Suprapubic skin (tissue), 4 donors: Measurements from ENCODE around the gene RBPJL. TPM values are rescaled to one million over a fixed set of nuclear protein-coding genes. Genes with fewer than 3 reads are reported as not detected.

Experiments
- DNase-seq, 2 donors: peaks; one replicate each; pipeline ENCODE4 v3.0.0-alpha.2; 2019; ENCODE audit warnings: low spot score in 2 of 2
- H3K27ac ChIP-seq: fragments of 200-600 bp; sonication (generic); one replicate; pipeline ENCODE4 v1.5.1; 2019
- H3K27me3 ChIP-seq: fragments of 200-600 bp; sonication (generic); one replicate; pipeline ENCODE4 v1.5.1; 2019
- H3K36me3 ChIP-seq: fragments of 200-600 bp; sonication (generic); one replicate; pipeline ENCODE4 v1.5.1; 2019
- H3K4me1 ChIP-seq: fragments of 200-600 bp; sonication (generic); one replicate; pipeline ENCODE4 v1.5.1; 2019
- H3K4me3 ChIP-seq: fragments of 200-600 bp; sonication (generic); one replicate; pipeline ENCODE4 v1.5.1; 2019; ENCODE audit warnings: mild to moderate bottlenecking
- H3K9me3 ChIP-seq: fragments of 200-600 bp; sonication (generic); one replicate; pipeline ENCODE4 v1.5.1; 2019
- EP300 ChIP-seq: sonication (generic); formaldehyde crosslinking; IDR thresholded peaks from one replicate; pipeline ENCODE4 v1.6.1; 2017; ENCODE audit warnings: antibody characterized with exemption
- POLR2A ChIP-seq, 2 donors: fragments of 450-650 bp; IDR thresholded peaks; one replicate each; pipeline ENCODE4 v1.6.1; 2017; ENCODE audit warnings: antibody characterized with exemption in 2 of 2, mild to moderate bottlenecking in 2 of 2, moderate library complexity in 2 of 2
- POLR2AphosphoS5 ChIP-seq, 3 donors: sonication (generic); formaldehyde crosslinking; IDR thresholded peaks; one replicate each; pipeline ENCODE4 v1.6.1; 2017; ENCODE audit warnings: antibody characterized with exemption in 3 of 3
- WGBS: methylation state at CpG from one replicate; pipeline ENCODE4 v1.1.5; 2018; 5-methylcytosine and 5-hydroxymethylcytosine counted together
- total RNA-seq, 4 donors: library from RNA; depleted of rRNA; stranded (reverse); fragments of >200 nt; gene quantifications; one replicate each; pipeline ENCODE4 v1.1.0, GENCODE V29; 2016
- TF ChIP-seq, protein P1 (sequence below), 2 donors: fragments of 200-600 bp in 1 of 2; fragments of 450-650 bp in 1 of 2; sonication (generic) in 1 of 2; IDR thresholded peaks; one replicate each; pipeline ENCODE4 v1.5.1; 2016 to 2019; ENCODE audit warnings: antibody characterized with exemption in 2 of 2, mild to moderate bottlenecking in 1 of 2, moderate library complexity in 1 of 2

The RBPJL gene
- total RNA-seq, 4 donors from 2014 or later, result not detected

DNA sequence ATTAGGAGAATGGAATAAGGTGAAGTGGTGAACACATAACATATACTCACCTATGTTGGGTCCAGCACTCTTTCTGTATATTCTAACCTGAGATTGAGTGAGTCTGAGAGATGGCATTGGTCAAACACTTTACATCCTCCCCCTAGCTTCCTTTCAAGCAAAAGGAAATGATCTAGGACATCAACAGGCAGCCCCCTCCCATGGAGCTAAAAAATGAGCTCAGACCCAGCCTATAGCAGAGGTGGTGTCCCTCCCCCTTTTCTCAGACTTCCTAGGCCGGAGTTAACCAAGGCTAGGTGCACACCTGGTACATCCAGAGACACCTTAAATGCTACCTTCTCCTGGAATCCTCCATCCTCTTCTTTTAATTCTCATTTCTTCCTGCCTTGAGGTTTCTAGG is 47.1 kb downstream of the RBPJL start:
- no peaks in the 10 kb centered on the region for H3K27me3 ChIP-seq
- no peaks in the 10 kb centered on the region for H3K9me3 ChIP-seq
- no peak for DNase-seq
- H3K36me3 ChIP-seq, result no peaks in the 10 kb centered on the region
- H3K4me1 ChIP-seq, result peaks cover 22% of the 10 kb centered on the region
- TF ChIP-seq POLR2AphosphoS5 (IDR thresholded peaks at IDR 0.05), result no peak
- no peak overlapping the region for H3K4me3 ChIP-seq
- 86% methylated on average over 1 of the region's 1 CpG for WGBS
- no peak overlapping the region for H3K27ac ChIP-seq

DNA sequence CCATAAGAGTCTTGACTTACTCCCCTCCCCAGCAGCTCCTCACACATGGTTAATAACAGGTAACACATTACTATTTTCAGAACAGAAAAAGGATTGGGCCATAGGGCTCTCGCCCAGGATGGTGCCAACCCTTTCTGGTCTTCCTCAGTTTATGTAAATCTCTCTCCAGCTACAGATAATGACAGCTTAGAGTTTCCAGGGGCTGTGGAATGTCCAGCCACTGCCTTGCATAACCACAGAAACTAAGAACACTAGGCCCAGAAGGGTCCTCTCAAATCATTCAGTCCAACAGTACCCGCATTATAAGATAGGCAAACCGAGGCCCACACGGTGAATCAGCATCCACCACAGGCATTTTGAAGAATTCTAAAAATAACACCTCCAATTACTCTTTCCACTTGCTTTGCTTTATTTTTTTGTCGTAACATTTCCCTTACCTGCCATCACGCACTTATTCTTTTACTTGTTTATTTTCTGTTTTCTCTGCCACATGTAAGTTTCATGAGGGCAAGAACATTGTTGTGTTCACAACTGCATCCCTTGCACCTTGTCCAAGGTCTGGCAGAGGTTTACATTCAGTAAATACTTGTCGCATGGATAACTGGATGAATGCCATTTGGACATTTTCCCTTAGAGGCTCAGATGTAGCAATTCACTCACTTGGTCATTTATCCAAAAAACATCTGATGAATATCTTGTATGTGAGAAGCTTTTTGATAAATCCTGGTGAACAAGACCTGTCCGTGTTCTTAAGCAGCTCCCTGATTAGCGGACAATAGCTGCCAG is 48.0 kb downstream of the RBPJL start:
- TF ChIP-seq EP300 (no peak), POLR2AphosphoS5 (IDR thresholded peaks at IDR 0.05) (no peak), POLR2A (IDR thresholded peaks at IDR 0.05) (no peak)
- TF ChIP-seq, protein P1, sequence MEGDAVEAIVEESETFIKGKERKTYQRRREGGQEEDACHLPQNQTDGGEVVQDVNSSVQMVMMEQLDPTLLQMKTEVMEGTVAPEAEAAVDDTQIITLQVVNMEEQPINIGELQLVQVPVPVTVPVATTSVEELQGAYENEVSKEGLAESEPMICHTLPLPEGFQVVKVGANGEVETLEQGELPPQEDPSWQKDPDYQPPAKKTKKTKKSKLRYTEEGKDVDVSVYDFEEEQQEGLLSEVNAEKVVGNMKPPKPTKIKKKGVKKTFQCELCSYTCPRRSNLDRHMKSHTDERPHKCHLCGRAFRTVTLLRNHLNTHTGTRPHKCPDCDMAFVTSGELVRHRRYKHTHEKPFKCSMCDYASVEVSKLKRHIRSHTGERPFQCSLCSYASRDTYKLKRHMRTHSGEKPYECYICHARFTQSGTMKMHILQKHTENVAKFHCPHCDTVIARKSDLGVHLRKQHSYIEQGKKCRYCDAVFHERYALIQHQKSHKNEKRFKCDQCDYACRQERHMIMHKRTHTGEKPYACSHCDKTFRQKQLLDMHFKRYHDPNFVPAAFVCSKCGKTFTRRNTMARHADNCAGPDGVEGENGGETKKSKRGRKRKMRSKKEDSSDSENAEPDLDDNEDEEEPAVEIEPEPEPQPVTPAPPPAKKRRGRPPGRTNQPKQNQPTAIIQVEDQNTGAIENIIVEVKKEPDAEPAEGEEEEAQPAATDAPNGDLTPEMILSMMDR (IDR thresholded peaks at IDR 0.05), result no peak
- no peaks in the 10 kb centered on the region for H3K9me3 ChIP-seq
- no peak overlapping the region for H3K4me3 ChIP-seq
- H3K27ac ChIP-seq, result no peak overlapping the region
- H3K27me3 ChIP-seq, result no peaks in the 10 kb centered on the region
- H3K36me3 ChIP-seq, result no peaks in the 10 kb centered on the region
- peaks cover 30% of the 10 kb centered on the region for H3K4me1 ChIP-seq
- 77% methylated on average over 9 of the region's 9 CpGs for WGBS
- DNase-seq, result no peak

DNA sequence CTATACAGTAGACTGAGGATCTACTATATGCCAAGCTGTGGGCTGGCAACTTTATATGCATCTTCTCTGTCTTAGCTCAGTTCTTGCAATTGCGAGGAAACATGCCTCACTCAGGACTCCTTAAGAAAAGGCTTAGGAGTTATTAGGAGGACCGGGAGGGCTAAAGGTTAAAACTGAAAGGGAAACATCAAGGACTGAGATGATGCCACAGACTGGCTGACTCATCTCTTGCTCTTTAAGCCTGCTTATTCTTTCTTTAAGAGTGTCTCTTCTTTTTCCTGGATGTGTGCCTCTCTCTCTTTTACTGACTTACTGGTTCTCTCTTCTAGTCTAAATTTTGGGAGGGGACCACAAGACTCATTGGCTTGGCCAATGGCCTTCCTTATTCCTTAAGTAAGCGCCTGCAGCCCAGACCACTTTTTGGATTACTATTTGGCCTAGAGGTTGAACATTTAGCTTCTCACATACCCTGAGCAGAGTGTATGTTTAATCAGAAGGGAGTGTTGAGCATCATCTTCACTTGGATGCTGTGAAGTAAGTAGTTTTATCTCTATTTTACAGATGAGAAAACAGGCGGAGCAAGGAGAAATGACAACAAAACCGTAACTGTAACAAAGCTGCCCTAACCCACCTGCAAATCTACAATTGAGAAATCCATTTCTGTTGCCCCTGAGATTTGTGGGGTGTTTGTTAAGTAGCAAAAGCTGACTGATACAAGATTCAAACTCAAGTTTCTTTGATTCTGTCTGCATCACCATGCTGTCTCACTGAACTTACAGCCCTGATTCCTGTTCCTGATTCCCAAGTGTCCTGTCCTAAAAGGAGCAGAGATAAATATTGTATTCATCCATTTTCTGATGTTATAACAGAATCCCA is 48.8 kb downstream of the RBPJL start:
- TF ChIP-seq EP300 (no peak), POLR2AphosphoS5 (IDR thresholded peaks at IDR 0.05) (no peak), POLR2A (IDR thresholded peaks at IDR 0.05) (no peak)
- TF ChIP-seq, protein P1 (IDR thresholded peaks at IDR 0.05), result no peak
- Histone ChIP-seq H3K4me1 (peaks cover 36% of the 10 kb centered on the region), H3K9me3 (no peaks in the 10 kb centered on the region), H3K36me3 (no peaks in the 10 kb centered on the region), H3K27ac (no peak overlapping the region), H3K4me3 (no peak overlapping the region), H3K27me3 (no peaks in the 10 kb centered on the region)
- no peak for DNase-seq
- 78% methylated on average over 5 of the region's 5 CpGs for WGBS

DNA sequence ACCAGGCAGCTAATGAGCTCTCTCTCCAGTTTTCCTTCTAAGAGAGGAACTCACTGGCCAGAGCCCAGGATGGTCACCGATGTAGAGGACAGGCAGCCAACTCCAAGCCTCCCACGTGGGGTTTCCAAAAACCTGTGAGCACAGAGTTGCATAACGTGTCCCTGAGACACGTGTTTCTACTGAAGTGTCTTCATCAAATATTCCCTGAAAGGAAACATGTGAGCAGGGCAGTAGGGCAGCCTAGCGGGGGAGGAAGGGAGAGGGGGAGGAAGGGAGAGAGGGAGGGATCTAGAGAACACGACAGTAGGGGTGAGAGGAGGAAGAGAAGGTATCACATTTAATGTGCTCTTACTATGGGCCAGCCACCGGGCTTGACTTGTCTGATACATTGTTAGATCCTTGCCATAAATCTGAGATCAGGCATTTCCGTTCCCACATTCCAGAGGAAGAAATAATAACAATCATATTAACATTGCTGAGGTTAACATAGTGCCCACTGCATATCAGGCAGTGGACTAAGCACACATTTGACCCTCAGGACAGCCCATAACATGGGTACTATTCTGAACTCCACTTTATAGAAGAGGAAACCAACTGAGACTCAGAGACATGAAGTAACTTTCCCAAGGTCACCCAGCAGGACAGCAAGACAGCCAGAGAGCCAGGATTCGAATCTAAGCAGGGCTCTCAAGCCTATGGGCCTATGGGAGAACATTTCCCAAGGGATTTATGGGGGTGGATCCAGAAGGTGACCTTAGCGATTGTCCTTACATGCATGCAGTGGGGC is 51.8 kb downstream of the RBPJL start:
- H3K9me3 ChIP-seq, result no peaks in the 10 kb centered on the region
- TF ChIP-seq EP300 (no peak), POLR2AphosphoS5 (IDR thresholded peaks at IDR 0.05) (peak in 2 of 3 donors; percentile 59 to 80)
- no peak overlapping the region for H3K4me3 ChIP-seq
- 27% methylated on average over 10 of the region's 10 CpGs for WGBS
- peaks cover 47% of the 10 kb centered on the region for H3K4me1 ChIP-seq
- H3K27me3 ChIP-seq, result no peaks in the 10 kb centered on the region
- no peaks in the 10 kb centered on the region for H3K36me3 ChIP-seq
- DNase-seq, result peak; percentile 88
- H3K27ac ChIP-seq, result peak overlapping the region; percentile 58

DNA sequence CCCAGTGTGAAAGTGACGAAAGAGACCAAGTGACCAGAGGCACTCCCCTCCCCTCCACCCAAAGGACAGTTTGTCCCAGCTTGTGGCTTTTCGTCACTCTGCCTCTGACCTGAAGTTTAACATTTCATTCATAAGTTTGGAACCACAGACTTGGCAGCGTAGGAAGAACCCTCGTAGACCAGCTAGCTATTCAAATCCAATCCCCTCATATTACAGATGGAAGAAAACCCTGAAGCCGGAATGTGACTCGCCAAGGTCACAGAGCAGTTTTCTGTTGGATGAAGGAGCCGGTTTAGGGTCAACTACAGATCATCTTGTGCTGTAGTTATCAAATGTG is 52.4 kb downstream of the RBPJL start:
- no peak for DNase-seq
- Histone ChIP-seq H3K27ac (peak overlapping the region; percentile 22), H3K4me1 (peaks cover 53% of the 10 kb centered on the region), H3K27me3 (no peaks in the 10 kb centered on the region), H3K9me3 (no peaks in the 10 kb centered on the region), H3K4me3 (no peak overlapping the region), H3K36me3 (no peaks in the 10 kb centered on the region)
- TF ChIP-seq, protein P1 (IDR thresholded peaks at IDR 0.05), result no peak
- TF ChIP-seq EP300 (peak; percentile 60), POLR2A (IDR thresholded peaks at IDR 0.05) (no peak), POLR2AphosphoS5 (IDR thresholded peaks at IDR 0.05) (no peak)
- 77% methylated on average over 7 of the region's 7 CpGs for WGBS
